Activated CD8-positive, alpha-beta memory T cell treated with anti-CD3 and anti-CD28 coated beads, Interleukin-2, amount 50 U/mL, for 4 hours (primary cell): ENCODE results near the gene MDFIC.

Experiments
- DNase-seq: peaks from one replicate; pipeline ENCODE4 v3.0.0-alpha.2; 2020

The MDFIC gene

DNA sequence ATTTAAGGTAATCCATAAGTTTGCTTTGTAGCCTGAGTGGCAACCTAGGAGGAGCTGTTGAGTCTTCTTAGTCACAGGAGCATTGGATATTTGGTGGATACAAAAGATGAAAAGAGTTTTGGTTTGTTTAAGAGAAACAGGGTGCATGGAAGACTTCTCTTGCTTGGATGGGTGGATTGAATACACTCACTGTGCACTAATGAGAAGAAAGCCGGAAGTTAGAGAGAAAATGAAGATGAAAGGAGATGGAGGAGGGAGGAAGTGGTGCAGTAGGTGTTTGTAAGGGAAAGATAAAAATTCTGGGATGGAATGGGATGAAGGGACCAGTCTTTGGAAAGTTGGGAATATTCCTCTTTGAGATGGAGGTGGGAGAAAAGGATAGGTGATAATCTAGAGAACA, 7.7 kb downstream of the MDFIC start:
- DNase-seq, result no peak

DNA sequence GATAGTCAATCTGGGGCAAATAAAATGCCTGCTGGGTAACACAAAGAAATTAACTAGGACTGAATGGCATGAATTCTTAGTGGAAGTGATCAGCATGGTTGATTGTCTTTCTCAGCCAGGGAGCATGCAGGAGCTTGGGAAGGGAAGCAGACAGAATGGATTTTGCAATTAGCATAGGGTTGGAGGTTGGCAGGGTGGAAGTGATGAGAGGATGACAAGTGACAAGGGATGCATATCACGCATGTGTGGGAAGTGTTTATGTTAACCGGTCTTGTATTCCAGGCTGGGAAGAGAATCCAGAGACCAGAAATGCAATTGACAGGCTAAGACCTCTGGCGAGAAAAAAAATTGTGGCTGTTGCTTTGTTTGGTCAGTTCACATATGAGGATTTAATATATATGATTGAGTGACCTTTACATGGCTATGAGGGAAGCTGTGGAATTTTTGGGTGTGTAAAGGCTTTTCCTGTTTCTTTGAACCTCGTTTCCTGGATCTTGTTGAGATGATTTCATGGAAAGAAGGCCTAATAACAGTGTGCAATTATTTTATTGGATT, 8.3 kb downstream of the MDFIC start:
- DNase-seq, result no peak

DNA sequence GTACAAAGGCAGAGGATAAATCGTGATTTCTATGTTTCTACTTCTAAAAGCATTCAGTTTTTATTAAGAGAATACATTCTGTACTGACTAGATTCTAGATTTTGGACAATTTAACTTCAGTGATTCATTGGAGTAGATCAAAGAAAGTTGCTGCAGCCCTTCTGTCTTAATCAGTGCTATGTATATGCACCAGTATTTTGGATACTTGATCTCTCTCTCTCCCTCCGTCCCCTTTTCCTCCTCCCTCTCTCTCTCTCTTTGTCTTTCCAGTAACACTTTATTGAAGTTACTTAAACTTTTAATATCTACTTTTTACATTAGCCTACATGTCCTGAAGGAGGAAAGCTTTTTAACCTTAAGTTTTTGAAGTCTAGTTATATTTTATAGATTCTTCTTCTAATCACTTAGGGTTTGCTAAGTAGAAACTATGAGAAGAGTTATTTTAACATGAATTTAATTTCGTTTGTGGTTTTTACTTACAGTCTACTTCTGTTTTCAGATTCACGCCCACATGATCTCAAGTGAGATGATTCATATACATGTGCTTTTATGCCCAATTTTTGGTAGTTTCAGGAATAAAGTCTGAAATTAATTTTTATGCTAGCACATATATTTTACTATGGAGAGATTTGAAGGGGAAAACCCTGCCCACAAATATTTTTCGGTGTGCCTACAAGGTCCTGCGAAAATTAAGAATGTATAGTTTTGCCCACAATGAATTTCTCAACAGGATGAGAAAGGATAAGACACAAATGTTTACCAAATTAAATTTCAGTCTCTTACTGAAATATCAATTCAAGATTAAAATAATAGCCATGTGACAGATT, 9.1 kb downstream of the MDFIC start:
- DNase-seq, result no peak

DNA sequence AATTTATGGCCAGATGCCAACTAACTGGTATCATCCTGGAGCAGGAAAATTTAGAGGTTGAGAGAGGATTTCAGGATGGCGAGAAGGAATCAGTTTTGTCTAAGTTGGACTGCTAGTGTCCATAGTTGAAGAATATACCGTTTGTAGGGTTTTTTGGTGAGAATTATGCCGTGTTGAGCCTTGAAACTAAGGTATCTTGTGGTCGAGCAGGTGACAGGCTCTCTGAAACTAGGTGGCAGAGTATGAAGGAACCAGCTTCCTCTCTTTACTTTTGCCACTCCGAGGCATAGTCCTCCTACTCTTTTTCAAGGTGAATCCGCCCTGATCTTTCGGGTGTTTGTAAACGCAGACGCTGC, 9.7 kb downstream of the MDFIC start:
- DNase-seq, result peak; percentile 20

DNA sequence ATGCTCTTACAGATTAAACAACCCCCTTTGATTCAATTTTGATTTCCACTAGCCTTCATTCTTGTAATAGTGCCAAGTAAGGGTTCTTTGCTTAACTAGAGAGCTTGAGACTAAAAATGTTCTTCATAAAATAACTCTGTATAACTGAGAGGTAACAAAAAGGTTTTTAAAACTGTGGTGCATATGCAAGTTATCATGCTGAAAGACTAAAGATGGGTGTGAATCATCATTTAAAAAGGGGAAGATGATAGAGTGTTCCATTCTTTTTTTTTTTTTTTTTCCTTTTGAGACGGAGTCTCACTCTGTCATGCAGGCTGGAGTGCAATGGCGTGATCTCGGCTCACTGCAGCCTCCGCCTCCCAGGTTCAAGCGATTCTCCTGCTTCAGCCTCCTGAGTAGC, 11.1 kb downstream of the MDFIC start:
- no peak for DNase-seq

DNA sequence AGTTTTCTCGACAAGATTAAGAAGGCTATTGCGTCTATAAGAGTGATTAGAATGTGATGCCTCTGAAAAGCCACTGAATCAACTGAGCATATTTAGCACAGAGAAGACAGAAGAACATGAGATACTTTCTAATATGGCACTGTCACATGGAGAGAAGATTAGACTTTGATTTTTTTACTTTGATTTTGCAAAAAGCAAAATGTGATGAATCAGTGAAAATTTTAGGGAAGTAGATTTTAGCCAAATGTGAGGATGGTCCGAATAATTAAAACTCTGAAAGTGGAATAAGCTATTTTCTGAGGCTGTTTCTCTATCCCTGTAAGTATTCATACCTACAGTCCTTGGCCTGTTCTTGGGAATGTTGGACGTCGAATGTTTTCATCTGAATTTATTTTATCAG, 11.8 kb downstream of the MDFIC start:
- DNase-seq, result no peak

DNA sequence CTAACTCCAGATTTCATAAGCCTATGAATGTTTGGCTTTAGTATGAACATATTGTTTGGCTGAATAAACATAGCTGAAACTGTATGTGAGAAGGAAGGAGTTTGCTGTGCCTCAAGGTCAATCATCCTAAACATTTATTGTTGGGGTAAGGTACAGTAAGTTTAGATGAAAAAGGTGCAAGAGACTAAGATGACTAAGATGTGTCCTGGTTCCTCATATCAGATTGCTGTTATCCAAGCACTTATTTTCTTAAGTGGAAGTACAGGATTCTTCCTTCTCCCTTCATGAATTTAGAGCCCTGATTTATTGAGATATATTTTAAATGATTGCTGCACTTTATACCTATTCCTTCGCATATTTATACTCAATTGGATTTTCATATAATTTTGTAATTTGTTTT, 12.2 kb downstream of the MDFIC start:
- no peak for DNase-seq

DNA sequence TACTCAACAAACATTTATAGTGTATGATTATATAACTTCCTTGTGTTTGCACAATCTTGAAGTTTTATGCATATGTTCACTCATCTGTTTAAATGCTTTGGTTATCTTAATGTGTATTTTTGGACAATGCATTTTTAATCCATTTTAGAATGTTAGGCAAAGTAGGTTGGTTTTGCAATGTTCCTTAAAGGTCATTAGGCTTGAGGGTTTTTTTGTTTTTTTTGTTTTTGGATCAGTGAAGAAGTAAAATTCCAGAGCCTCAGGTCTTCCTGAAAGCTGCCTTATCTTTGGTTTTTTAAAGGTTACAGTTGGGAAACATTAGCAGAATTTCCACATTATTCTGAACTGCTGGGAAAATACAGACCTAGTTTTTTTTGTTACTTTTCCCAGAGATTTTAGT, 12.8 kb downstream of the MDFIC start:
- DNase-seq, result no peak

DNA sequence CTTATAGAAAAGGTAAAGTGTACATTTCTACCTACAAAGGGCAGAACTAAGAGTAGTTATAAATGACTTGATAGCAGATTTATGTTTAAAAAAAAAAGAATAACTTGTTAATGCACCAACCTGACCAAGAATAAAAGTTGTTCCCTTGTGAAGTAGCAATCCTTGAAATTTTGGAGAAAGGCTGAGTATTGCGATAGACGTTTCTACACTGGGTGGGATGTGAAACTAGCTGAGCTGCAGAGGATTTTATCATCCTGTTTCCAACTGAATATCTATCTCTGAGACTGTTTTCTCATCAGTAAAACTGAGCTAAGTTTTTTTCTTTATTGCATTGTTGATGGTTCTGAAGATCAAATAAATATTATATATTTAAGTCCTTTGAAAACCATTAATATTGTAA, 14.6 kb downstream of the MDFIC start:
- DNase-seq, result no peak

DNA sequence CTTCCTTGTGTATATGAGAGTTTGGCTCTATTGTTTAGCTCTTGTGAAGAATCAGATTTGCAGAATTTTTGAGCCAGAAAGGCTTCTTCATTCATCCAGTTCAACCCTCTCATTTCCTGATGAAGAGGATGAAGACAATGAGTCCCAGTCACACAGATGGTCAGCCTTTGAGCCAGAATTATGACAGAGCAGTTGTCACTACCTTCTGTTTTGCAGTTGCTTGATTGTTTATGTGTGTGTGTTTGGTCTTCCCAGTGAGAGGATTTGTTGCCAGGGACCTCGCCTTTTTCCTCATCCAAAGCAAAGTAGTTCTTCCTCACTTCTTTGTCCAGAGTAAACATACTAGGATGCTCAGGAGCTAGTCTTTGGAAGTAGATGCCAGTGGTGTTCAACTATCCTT, 15.6 kb downstream of the MDFIC start:
- DNase-seq, result no peak

DNA sequence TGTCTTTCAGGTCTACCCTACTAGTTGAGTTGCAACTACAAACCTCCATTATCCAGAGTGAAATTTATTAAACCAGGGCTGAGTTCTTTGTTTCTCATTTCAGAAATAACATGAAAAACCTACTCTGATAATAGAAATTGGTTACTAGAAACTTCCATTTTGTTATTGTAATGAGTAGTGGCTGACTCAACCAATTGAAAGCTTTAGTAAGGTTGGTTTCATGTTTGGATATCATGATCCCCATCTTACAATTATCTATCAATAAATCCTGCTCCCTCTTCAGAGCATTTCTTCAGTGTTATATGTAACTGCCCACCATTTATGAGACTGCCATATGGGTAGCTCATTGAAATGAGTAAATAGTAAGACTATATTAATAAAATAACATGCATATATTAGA, 16.9 kb downstream of the MDFIC start:
- DNase-seq, result no peak

DNA sequence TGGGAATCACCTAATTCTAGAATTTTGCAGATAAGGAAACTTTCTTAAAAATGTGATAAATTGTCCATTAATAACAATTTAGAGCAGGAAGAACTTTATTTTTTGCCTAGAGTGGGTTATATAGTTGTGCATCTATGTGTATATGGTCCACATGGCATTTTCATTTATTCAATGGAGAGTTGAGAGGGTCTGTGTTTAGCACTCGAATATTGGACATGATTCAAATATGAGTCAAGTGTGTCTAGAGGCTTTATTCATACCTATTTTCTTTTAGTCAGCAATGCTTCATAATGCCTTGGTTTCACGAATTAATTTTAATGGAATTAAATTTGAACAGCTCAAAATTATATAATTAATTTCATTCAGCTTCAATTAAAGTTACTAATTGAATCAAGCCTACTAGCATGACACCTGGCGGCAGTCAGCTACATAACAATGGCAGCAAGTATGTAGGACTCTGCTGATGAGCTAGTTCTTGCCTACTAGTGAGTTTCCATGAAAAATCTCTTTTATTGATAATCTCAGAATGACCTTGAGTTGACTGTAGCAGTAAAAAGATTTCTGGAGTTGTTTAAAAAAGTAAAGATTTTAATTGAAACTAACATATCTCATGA, 17.7 kb downstream of the MDFIC start:
- no peak for DNase-seq

DNA sequence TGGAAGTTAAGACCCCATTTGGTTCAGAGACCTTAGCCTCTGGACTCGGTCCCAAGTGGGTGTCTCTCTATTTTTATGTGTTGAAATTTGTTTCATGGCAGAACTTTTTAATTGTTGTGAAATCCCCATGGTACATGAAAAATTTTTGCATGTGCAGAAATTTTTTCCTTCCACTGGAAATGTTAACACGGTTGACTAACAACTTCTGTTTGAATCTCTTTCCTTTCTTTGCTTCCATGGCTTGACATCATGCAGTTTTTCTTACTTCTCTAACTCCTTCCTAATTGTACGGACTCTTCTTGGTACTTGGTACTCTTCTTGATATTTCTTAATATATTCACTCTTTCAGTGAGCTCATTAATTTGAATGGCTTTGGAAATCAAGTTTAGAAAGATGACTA, 18.3 kb downstream of the MDFIC start:
- DNase-seq, result no peak

DNA sequence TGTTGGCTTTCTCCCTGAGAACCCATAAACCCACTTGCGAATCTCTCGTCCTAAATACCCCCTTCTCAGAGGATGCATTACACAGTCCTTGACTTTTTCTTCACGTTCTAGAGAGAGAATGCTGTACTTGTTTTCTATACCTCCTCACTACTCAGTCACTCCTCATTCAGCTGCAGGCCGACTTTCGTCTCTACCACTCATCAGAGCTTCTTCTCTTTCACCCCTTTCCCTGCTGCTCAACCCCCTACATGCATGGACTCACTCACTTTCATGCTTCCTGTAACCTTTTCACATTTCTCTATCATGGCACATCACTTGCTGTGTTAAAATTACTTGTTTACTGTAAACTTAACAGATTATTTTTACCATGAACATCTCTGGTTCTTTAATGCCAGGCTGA, 19.8 kb downstream of the MDFIC start:
- no peak for DNase-seq

DNA sequence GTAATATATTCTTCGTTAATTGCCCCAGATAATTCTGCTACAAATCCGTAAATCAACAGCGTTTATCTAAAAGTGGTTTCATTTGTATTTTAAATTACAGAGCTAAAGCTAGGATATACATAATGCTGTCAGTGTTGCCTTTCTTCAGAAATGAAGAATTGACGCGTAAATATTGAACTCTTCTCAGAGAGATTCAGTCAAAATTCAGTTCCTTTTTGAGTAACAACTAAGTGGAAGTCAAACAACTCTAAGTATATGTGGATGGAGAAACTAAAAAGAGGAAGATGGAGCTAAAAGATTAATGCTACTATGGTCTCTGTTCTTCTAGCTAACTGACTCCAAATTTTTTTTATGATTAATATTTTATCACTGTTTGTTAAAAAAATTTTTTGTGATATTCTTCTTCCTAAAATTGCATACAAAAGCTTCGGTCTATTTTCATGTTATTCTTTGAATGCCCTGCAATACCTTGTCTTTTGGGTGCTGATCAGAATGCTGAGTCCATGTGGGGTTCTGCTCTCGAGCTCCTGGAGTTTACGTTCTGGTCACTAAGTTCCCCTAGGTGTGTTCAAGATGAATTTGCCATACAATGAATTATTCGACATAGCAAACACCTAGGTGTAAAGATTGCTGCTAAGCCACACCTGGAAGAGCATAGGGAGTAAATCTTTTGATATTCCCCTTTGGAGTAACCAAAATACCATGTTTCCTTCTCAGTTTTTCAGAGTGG, 20.7 kb downstream of the MDFIC start:
- no peak for DNase-seq

DNA sequence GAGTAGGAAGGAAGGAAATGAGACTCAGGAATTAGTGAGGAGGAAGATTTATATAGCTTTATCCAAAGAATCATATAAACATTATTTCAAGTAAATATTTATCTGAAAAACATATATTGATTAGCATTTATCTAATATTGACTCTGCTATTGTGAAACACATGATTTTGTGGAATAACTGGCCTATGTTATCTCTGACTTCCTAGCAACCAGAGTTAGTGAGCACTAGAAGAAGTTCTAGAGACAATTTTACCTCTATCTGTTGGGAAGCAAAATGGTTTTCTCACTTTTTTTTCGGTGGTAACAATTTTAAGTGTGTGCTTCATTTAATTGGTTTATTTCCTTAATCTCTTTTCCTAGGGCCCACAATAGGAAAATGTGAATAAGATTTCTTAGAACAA, 21.6 kb downstream of the MDFIC start:
- DNase-seq, result no peak

DNA sequence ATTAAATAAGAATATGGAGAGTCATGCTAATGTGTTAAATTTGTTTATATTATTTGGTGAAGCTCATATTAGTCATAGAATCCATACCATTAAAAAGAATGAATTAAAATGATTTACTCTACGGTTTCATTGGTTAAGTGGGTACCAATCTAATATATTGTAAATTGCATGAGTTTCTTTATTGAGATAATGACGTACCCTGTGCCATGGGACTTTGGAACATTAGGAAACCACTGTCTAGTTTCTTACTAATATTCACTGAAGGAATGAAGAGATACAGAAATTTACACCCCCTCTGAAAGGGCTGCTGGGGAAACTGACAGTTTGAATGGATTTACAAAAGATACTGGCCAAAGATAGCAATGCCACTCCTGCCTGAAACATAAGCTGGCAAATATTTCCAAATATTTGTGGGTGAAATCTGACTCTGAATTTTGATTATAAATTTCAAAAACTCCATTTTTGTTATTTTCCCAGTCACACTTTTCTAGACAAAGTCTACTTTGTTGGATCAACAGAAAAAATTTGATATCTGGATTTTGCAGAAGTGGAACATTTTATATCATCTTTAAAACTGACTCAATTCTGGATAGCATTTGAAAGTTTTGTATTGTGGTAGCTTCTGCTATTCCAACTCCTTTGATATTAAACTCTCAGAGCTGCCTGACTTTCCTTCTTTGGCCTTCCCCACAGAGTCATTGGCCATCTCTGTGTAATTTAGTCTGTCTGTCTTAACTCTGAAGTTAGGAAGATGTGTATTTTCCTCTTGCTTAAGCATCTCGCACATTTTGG, 22.3 kb downstream of the MDFIC start:
- no peak for DNase-seq

DNA sequence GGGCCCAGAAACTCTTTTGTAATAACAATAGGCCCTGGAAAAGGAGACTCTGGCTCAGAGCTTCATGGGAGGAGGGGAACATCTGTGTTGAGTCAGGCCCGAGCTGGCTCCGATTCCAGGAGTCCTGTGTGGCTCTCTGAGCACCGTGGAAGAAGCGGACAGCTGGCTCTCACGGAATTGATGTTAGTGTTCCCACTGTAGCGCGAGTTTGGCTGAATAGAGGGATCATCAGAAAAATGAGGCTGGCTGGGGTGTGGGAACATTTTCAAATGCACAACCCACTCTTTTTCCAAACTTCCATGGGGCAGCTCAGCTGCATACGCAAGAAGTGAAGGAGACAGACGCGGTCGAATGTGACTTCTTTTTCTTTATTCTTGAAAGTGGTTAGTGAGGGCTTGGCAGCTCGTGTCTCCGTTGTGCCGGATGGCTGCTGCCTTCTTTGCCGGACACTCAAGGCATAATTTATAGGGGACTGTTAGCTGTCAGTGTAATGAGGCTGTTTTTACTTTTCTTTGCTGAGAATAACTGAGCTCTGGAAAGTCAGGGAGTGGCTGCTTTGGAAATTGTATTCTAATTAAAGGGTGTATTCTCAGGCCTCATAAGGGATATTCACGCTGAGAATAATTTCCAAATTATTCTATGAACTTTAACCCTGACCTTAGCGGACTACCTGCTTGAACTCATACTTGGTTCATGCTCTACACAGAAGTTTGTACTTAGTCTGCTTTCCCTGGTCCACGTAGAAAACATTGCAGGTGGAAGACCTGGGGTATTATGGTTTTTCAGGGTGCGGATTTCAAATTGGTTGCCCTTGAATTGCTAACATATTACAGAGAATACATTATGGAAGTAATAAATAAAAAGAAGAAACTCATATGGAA, 23.1 kb downstream of the MDFIC start:
- DNase-seq, result no peak

DNA sequence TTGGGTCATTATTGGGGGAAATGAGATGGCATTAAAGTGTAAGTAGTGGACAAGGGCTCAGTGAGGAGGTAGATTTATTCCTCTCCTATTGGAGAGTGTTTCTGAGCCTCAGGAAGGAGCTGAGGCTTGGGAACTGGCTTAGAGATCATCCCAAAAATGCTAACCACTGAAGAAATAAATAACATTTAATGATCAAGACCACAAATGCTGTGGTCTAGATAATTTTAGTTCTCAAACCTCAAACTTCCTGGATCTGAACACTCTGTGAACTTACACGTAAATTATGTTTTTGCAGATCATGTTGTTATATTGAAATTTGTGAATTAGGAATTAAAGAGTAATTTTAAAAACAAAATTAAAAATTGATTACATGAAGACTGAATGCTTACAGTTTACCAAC, 27.3 kb downstream of the MDFIC start:
- no peak for DNase-seq

DNA sequence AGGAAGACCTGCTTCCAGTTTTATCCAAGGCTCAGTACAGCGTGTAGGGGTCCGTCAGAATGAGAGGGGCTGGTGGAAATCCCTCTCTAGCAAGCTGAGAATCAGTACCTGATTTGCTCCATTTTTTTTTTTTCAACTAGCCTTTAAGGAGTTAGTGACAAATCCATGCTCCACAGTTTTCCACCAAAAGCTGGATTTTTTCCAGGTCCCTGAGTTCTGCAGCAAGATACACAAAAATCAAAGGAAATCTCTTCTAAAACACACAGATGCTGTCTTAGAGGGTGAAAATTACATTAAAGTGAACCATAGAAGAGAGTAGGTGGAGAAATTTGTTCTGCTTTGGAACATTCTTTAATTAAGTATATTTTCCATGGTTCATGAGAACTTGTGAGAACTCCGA, 30.4 kb downstream of the MDFIC start:
- DNase-seq, result no peak

DNA sequence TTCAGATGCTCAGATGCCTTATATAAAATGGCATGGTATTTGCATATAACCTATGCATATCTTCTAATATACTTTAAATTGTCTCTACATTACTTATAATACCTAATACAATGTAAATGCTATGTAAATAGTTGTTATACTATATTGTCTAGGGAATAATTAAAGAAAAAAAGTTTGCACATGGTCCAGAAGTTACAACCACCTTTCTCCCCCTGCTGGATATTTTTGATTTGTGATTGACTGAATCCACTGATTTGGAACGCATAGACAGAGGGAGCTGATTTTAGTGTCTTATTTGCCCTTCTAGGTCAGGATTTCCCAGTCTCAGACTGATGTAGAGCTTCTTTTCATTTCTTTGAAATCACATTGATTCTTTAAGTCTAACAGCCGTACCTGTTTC, 31.8 kb downstream of the MDFIC start:
- no peak for DNase-seq

DNA sequence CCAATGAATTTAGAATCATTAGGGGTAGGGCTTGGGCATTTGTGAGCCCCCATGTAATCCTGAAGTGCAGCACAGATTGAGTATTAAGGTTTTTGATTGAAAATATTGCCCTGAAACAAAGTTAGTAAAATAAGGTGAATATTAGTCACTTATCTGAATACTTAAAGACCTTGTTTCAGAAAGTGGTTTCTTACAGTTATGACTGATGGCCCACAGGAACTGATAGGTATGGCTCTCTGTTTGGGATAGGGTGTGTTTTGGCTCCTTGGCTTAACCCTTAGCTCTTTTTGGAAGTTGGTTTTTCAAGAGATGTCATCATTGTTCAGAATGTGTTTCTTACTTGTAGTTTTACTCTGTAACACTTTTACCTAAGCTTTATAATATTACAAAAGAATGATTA, 34.8 kb downstream of the MDFIC start:
- no peak for DNase-seq
